HG02678 (cell line): ENCODE data around the gene KRTAP5-4.
"Not testable (repeated sequence)": the region's sequence is repeated elsewhere in the genome, so short reads cannot be mapped to it uniquely, and the experiment has no call there.

ENCODE experiments used
- ATAC-seq: cut with Tn5 transposase; IDR thresholded peaks from one replicate; pipeline ENCODE4 v1.9.1; 2021; ENCODE audit warnings: mild to moderate bottlenecking, moderate library complexity; ENCODE audit not compliant: unreplicated experiment

Gene KRTAP5-4

GRCh38 chr11:1622086-1622485 is at the start of gene KRTAP5-4:
Gene KRTAP5-4 (minus strand): TSS chr11:1622138. CDS start chr11:1622093, 45 bp downstream.
- no peak for ATAC-seq

- no peak for ATAC-seq
Measured at GRCh38 chr11:1671658-1672057, 49.7 kb upstream of the KRTAP5-4 start.

- no peak for ATAC-seq
Measured at GRCh38 chr11:1670905-1671371, 49.0 kb upstream of the KRTAP5-4 start.

- ATAC-seq: not testable (repeated sequence)
Measured at GRCh38 chr11:1670457-1670856, 48.5 kb upstream of the KRTAP5-4 start.

- no peak for ATAC-seq
Measured at GRCh38 chr11:1669546-1670218, 47.7 kb upstream of the KRTAP5-4 start.

- no peak for ATAC-seq
Measured at GRCh38 chr11:1668911-1669473, 47.1 kb upstream of the KRTAP5-4 start.

- ATAC-seq: no peak
Measured at GRCh38 chr11:1667906-1668305, 46.0 kb upstream of the KRTAP5-4 start.

- no peak for ATAC-seq
Measured at GRCh38 chr11:1667121-1667850, 45.3 kb upstream of the KRTAP5-4 start.

GRCh38 chr11:1665313-1665712 is 43.4 kb upstream of the KRTAP5-4 start:
- ATAC-seq: no peak

GRCh38 chr11:1662699-1663283 is 40.9 kb upstream of the KRTAP5-4 start:
- not testable (repeated sequence) for ATAC-seq

GRCh38 chr11:1661454-1662269 is 39.7 kb upstream of the KRTAP5-4 start:
- ATAC-seq: not testable (repeated sequence)

- no peak for ATAC-seq
Measured at GRCh38 chr11:1660111-1660867, 38.4 kb upstream of the KRTAP5-4 start.

GRCh38 chr11:1659506-1659905 is 37.6 kb upstream of the KRTAP5-4 start:
- ATAC-seq: no peak

- no peak for ATAC-seq
Measured at GRCh38 chr11:1656670-1657069, 34.7 kb upstream of the KRTAP5-4 start.

- ATAC-seq: no peak
Measured at GRCh38 chr11:1656061-1656441, 34.1 kb upstream of the KRTAP5-4 start.

GRCh38 chr11:1655168-1656060 is 33.5 kb upstream of the KRTAP5-4 start:
- ATAC-seq: no peak

GRCh38 chr11:1654388-1655167 is 32.6 kb upstream of the KRTAP5-4 start:
- no peak for ATAC-seq
